ENCODE data around the gene CBARP. TPM values are rescaled to one million over a fixed set of nuclear protein-coding genes. Genes with fewer than 3 reads are reported as not detected.
A peak's percentile ranks its signal among the peaks of the same experiment; 100 is the strongest.

The CBARP gene
- total RNA-seq, 1 experiment from 2014 or later, result 23.4 TPM

GRCh38 chr19:1269065-1269477, 31.3 kb upstream of the CBARP start, which contains the start of gene CIRBP (continued):
- TF ChIP-seq TEAD4 (CRISPR knock-in tag; IDR thresholded peaks at IDR 0.05), result peak; percentile 46; the same call in 1 of the 2 replicates
- no peak for TF ChIP-seq KAT7 (CRISPR knock-in tag; IDR thresholded peaks at IDR 0.05; ENCODE audit: borderline replicate concordance)
- no peak for TF ChIP-seq NR3C1 (CRISPR knock-in tag; conservative IDR thresholded peaks at IDR 0.05; ENCODE audit: low read depth)
- TF ChIP-seq ZNF232 (CRISPR knock-in tag; IDR thresholded peaks at IDR 0.05), result no peak
- TF ChIP-seq FOXP1 (CRISPR knock-in tag; IDR thresholded peaks at IDR 0.05; ENCODE audit: borderline replicate concordance), result peak; percentile 16; the same call in 1 of the 2 replicates
- no peak for TF ChIP-seq ZNF396 (CRISPR knock-in tag; IDR thresholded peaks at IDR 0.05; ENCODE audit: borderline replicate concordance)
- no peak for TF ChIP-seq SOX15 (CRISPR knock-in tag; IDR thresholded peaks at IDR 0.05)
- TF ChIP-seq ATF1 (CRISPR knock-in tag; IDR thresholded peaks at IDR 0.05), result no peak
- no peak for TF ChIP-seq ETV6 (CRISPR knock-in tag; IDR thresholded peaks at IDR 0.05)
- TF ChIP-seq ZSCAN18 (CRISPR knock-in tag; IDR thresholded peaks at IDR 0.05), result no peak
- no peak for TF ChIP-seq IRF2 (CRISPR knock-in tag; IDR thresholded peaks at IDR 0.05; ENCODE audit: borderline replicate concordance, low read depth)
- TF ChIP-seq GTF2I (CRISPR knock-in tag; conservative IDR thresholded peaks at IDR 0.05), result no peak
- no peak for TF ChIP-seq TEAD1 (CRISPR knock-in tag; IDR thresholded peaks at IDR 0.05)
- no peak for TF ChIP-seq HMGXB4 (CRISPR knock-in tag; IDR thresholded peaks at IDR 0.05)
- no peak for TF ChIP-seq MYBL2 (CRISPR knock-in tag; IDR thresholded peaks at IDR 0.05)
- no peak for TF ChIP-seq PRDM15 (CRISPR knock-in tag; IDR thresholded peaks at IDR 0.05)
- TF ChIP-seq ELF4 (CRISPR knock-in tag; IDR thresholded peaks at IDR 0.05; ENCODE audit: low read depth), result no peak
- no peak for TF ChIP-seq E2F5 (CRISPR knock-in tag; IDR thresholded peaks at IDR 0.05)
- no peak for TF ChIP-seq AFF4 (CRISPR knock-in tag; IDR thresholded peaks at IDR 0.05; ENCODE audit: borderline replicate concordance)
- no peak for TF ChIP-seq NR2C2 (CRISPR knock-in tag; IDR thresholded peaks at IDR 0.05)
- TF ChIP-seq E2F4 (CRISPR knock-in tag; IDR thresholded peaks at IDR 0.05; ENCODE audit: borderline replicate concordance, low read depth), result no peak
- no peak; the same call in 1 of the 2 replicates for TF ChIP-seq RORB (CRISPR knock-in tag; IDR thresholded peaks at IDR 0.05)
- TF ChIP-seq TP53 (CRISPR knock-in tag; IDR thresholded peaks at IDR 0.05), result no peak
- TF ChIP-seq CBFB (CRISPR knock-in tag; IDR thresholded peaks at IDR 0.05; ENCODE audit: low read depth), result no peak
- TF ChIP-seq STAT6 (CRISPR knock-in tag; conservative IDR thresholded peaks at IDR 0.05; ENCODE audit: low read depth), result no peak
- TF ChIP-seq PRRX2 (CRISPR knock-in tag; IDR thresholded peaks at IDR 0.05), result 0 out of 2 replicates have a peak, but pooled peaks have one; percentile 20
